NB4 (cell line): ENCODE data around the gene FREY1.

ENCODE experiments used
- DNase-seq: peaks from one replicate; pipeline ENCODE4 v3.0.0; 2010; ENCODE audit warnings: low read depth
- H3K4me3 ChIP-seq: one replicate; pipeline ENCODE4 v1.5.1; 2011; ENCODE audit warnings: mild to moderate bottlenecking, low read depth, low read length, moderate library complexity
- MYC ChIP-seq: IDR thresholded peaks from 2 replicates; pipeline ENCODE4 v1.6.1; 2011; ENCODE audit warnings: low read depth, low read length
- POLR2A ChIP-seq: IDR thresholded peaks from 2 replicates; pipeline ENCODE4 v1.6.1; 2011; ENCODE audit warnings: mild to moderate bottlenecking; ENCODE audit not compliant: insufficient read length; ENCODE audit errors: extremely low read depth
- TF ChIP-seq, protein P1 (sequence below): IDR thresholded peaks from 2 replicates; pipeline ENCODE4 v1.6.1; 2011; ENCODE audit warnings: low read depth, low read length
- TF ChIP-seq, protein P2 (sequence below): IDR thresholded peaks from one replicate; pipeline ENCODE4 v1.5.1; 2012; ENCODE audit warnings: low read depth, low read length

The FREY1 gene

DNA sequence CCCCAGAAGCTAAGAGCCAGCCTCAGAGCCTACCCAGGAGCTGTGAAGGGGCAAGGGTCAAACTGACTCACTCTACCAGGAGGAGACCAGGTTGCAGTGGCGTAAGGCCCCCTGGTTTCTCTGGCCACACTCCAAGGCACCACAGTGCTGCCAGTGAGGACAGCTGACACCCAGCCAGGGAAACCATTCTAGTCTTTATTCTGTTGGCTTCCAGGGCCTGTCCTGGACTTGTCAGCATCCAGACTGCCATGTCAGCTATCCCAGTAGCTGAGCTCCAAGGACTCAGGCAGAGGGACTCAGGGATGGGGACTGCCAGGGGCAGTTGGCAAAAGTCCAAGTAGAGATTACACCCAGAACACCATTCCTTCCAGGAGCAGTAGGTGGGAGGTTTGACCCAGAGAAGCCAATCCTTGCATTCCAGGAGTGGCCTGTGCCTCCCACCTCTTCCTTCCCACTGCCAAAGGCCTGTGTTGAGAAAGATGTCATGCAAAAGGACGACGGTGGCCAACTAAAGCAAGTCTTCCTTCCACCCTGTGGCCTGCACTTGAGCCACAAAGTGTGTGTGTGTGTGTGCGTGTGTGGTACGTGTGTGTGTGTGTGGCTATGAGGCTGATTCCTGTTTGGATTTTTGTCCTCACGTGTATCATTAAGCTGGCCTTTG lies 25.2 kb downstream of the FREY1 start:
- no peak for DNase-seq
- no peak overlapping the region for H3K4me3 ChIP-seq
- TF ChIP-seq, protein P1, sequence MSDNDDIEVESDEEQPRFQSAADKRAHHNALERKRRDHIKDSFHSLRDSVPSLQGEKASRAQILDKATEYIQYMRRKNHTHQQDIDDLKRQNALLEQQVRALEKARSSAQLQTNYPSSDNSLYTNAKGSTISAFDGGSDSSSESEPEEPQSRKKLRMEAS, result no peak
- no peak for TF ChIP-seq POLR2A
- TF ChIP-seq, protein P2, sequence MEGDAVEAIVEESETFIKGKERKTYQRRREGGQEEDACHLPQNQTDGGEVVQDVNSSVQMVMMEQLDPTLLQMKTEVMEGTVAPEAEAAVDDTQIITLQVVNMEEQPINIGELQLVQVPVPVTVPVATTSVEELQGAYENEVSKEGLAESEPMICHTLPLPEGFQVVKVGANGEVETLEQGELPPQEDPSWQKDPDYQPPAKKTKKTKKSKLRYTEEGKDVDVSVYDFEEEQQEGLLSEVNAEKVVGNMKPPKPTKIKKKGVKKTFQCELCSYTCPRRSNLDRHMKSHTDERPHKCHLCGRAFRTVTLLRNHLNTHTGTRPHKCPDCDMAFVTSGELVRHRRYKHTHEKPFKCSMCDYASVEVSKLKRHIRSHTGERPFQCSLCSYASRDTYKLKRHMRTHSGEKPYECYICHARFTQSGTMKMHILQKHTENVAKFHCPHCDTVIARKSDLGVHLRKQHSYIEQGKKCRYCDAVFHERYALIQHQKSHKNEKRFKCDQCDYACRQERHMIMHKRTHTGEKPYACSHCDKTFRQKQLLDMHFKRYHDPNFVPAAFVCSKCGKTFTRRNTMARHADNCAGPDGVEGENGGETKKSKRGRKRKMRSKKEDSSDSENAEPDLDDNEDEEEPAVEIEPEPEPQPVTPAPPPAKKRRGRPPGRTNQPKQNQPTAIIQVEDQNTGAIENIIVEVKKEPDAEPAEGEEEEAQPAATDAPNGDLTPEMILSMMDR, result no peak

DNA sequence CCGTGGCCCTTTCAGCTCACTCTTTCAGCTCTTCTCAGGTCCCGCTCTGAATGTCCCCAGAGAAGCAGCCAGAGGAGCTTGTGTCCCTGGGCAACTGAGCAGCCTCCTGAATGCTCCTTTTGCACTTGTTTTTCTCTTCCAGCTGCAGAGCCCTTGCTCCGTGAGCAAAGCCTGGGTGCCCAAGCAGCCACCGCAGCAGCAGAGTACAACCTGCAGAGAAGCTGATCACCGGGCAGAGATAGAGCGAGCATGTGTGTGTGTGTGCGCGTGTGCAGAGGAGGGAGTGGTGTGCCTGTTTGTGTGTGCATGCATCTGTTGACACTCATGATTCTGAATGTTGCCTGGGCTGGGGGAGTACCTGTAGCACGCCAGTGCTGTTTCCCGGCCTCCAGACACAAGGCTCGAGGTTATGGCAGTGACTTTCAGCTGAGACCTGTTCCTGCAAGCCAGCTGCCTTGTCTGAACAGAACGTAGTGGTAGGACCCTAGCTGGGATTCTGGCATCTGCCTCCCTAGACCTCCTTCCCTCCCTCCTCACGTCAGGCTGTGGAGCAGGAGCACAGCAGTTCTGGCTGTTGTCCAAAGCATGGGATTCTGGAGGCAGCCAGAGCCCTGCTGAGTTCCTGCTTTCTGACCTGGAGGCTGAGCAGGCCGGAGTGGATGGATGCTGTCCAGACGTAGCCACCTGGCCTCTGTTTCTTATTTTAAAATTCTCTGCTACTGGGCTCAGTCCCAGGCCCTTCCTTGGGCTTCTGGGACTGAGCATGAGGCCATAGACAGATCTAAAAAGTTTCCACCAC lies 26.1 kb downstream of the FREY1 start:
- TF ChIP-seq POLR2A, result no peak
- TF ChIP-seq, protein P1, result no peak
- no peak overlapping the region for H3K4me3 ChIP-seq
- no peak for DNase-seq

DNA sequence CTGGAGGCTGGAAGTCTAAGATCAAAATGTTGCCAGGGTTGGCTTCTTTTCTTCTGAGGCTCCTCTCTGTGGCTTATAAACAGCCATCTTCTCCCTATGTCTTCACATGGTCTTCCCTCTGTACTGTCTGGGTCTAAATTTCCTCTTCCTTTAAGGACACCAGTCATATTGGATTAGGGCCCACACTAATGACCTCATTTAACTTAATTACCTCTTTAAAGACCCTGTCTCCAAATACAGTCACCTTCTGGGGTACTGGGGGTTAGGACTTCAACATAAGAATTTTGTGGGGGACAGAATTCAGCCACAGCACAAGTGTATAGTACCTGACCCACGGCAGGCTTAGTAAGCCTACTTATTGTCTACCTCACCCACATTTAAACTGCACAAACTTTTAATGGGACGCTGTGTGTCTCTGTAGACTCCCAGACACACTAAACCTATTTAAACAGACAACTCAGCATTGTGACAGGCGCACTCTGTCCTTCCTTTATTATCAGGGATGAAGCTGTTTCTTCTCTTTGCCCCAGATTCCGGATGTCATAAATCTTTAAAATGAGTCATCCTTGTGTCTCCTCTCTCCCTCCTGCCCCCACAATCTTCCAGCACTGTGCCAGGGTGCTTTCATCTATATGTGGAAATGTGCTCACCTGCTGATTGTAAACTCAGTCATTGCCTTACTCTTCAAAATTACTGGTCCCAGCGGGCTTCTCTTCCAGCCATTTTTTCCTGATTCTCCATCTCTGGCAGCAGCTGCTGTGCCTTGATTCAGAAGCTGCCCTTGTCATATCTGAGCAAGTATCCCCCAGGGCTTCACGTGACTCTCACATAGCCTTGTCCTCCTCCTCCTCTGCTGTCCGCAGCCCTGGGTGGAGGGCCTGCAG lies 27.0 kb downstream of the FREY1 start:
- no peak overlapping the region for H3K4me3 ChIP-seq
- DNase-seq, result peak; percentile 50
- TF ChIP-seq MYC (no peak), POLR2A (no peak)
- TF ChIP-seq, protein P2, result no peak
- TF ChIP-seq, protein P1, result no peak

DNA sequence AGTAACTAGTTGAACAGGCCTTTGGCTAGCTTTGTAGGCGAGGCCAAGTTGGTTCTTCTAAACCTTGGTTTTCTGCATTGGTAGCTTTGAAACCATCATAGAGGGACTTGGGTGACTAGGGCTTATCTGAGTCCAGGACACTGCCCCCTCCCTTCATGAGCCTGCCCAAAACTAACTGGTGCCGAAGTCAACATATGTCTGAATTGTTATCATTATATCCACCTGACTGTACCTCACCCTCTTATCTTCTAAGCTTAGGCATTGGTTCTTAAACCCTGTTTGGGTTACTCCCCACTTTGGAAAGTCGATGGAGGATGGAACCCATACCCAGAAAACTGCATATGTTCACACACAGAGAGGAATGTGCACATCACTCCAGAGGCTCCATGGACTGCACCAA lies 29.2 kb downstream of the FREY1 start:
- no peak overlapping the region for H3K4me3 ChIP-seq
- TF ChIP-seq, protein P1, result no peak
- no peak for TF ChIP-seq POLR2A
- TF ChIP-seq, protein P2, result no peak
- TF ChIP-seq MYC, result no peak
- DNase-seq, result no peak

DNA sequence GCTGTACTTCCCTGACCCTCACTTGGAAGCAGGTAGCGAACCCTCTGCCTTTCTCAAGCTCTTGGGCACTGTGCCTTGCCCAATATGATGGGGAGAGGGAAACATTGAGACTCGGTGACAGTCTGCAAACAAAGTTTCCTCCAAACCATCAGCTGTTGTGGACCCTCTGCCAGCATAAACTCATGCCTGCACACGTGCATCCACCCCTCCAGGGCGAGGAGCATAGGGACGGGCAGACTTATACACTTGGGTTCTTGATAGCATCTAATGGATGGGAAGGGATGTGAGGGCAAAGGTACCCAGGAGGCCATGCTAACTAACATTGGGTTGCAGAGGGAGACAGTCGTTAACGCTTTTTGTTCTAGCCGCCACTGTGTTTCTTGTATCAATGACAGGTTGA lies 29.9 kb downstream of the FREY1 start:
- TF ChIP-seq, protein P1, result no peak
- TF ChIP-seq POLR2A (no peak), MYC (no peak)
- TF ChIP-seq, protein P2, result no peak
- no peak for DNase-seq

More for the DNA sequence above, 29.9 kb downstream of the FREY1 start:
- H3K4me3 ChIP-seq, result no peak overlapping the region
